ENCODE data around the gene MAD1L1.

Gene MAD1L1

DNA sequence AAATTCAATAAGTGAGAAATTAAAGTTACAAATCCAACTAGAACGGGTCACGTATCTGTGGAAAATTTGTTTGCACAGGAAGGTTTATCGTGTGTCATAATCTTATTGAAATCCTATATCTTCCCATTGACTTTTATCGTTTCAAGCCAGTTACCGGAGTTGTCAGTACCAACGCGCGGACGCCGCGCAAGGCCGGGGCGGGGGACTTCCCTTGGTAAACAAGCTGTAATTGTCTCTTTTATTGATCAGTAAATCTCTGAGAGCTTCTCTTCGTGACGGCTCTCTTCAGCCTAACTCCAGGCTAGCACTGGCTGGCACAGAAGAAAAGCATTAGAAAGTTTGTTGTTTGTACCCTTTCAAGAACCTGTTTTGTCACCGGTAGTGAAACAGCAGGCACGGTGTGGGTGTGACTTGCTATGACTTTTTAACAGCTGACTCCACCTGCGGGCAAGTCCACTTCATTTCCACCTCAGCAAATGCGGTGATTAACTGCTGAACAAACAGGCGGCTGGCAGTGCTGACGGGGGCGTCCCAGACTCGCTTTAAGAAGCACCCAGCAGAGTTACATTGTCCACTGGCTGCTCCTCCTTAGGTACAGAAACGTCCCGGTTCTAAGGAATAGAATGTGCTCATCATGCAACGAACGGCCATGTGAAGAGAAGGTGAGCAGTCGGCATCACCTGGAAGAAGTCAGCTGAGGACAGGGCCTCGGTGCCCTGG lies 215.8 kb downstream of the MAD1L1 start:
- no peak for DNase-seq (ENCODE audit: low read depth, low spot score)

DNA sequence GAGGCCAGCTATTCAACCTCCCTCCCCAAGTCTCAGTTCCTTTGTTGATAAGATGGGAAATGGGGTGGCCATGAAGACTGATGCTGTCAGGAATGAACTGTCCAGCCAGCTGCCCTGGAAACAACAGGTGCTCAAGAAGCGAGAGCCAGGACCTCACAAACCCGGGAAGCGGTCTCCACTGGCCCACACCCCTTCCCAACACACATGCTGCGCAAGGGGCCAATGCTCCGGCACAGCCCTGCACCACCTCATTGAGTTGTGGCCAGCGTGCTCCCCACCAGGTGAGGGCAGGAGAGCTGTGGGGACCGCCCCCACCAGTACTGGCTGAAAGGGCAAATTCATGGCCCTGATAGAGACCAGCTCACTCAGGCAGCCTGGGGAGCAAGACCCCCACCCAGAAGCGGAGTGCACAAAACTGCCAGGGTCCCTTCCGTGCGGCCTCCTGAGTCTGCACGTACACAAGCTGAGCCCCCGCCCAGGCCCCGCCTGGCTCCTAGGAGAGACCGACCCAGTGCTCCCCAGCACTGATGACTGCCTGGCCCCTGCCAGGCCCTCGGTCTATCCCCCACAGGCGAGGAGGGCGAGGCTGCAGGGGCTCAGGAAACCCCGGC lies 216.6 kb downstream of the MAD1L1 start:
- DNase-seq (ENCODE audit: low read depth, low spot score), result no peak

- DNase-seq (ENCODE audit: low read depth, low spot score), result no peak
Measured at GRCh38 chr7:2015251-2015871, 217.4 kb downstream of the MAD1L1 start.

- no peak for DNase-seq (ENCODE audit: low read depth, low spot score)
Measured at GRCh38 chr7:2014391-2015241, 218.1 kb downstream of the MAD1L1 start.

DNA sequence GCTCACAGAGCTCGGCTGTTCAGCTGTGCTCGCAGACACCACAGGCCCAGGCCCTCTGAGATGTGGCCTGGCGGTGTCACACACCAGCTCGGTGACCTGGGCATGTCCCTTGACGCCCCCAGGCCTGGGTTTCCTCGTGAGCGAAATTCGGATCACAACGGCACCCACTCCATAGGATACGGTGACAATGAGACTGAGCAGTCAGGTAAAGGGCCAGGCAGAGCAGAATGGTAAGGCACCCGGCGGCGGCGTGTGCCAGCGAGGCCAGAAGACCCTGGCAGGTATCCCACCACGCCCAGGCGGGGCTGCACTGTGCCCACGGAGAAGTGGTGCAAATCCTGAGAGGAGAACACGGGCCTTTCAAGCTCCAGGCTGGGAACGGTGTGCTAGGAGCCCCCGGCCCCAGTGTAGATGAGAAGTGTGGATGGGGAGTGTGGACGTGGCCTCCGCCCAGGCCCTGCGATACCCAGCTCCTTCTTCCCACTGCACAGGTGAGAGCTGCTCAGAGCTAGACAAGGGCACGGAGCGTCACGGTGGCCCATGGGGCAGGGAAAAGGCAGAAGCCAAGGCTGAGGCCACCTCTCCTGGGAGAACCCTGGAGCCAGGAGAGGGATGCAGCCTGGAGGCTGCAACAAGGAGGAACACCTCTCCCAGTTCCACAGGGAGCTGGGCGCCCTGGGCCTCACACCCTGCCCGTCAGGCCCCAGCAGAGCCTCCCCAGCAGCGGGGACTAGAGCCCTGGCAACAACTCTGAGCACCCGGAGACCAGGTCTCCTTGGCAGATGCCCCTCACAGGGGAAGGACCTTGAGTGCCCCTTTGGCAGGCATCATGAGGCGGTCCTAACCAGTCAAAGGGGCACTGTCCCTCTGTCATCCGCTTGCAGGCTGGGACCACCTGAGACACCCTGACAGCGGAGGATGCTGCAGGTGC lies 219.1 kb downstream of the MAD1L1 start:
- DNase-seq (ENCODE audit: low read depth, low spot score), result no peak

GRCh38 chr7:2012981-2013380 lies 219.8 kb downstream of the MAD1L1 start:
- peak; percentile 90 for DNase-seq (ENCODE audit: low read depth, low spot score)

DNA sequence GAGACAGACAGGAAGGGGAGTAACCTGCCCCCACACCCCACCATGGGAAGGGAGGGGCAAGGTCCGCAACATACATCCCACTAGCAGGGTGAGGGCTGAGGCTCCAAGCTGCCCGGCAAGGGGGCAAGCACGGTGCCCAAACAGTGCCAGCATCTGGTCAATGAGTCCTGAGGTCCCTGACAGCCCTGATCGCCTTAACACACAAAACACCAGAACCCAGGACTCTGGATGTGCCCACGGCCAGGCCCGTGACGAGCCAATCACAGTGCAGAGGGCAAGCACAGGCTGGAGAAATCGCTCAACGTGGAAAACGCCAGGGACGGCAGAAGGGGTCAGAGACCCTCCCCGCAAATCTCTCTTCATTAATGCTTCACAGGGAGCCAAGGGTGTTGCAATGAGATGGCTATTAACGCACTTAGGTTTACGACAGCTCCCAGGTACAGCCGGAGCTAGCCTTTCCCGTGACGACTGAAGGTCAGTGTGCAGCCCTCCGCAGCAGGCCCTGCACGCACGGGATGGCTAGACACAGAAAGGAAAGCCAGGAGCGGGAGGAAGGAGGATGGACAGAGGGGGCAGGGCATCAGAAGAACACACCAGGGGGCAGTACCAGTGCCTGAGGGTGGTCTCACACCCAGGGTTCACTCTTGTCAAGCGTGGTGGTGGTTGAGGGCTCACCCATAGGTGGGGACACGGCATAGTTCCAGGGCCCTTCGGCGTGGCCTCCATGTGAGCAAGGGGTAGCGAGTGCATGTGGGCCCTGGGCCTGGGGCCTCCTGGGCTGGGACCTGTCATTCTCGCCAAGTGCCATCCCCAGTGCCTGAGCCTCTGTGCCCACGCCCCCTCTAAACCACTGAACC lies 220.5 kb downstream of the MAD1L1 start:
- DNase-seq (ENCODE audit: low read depth, low spot score), result no peak

DNA sequence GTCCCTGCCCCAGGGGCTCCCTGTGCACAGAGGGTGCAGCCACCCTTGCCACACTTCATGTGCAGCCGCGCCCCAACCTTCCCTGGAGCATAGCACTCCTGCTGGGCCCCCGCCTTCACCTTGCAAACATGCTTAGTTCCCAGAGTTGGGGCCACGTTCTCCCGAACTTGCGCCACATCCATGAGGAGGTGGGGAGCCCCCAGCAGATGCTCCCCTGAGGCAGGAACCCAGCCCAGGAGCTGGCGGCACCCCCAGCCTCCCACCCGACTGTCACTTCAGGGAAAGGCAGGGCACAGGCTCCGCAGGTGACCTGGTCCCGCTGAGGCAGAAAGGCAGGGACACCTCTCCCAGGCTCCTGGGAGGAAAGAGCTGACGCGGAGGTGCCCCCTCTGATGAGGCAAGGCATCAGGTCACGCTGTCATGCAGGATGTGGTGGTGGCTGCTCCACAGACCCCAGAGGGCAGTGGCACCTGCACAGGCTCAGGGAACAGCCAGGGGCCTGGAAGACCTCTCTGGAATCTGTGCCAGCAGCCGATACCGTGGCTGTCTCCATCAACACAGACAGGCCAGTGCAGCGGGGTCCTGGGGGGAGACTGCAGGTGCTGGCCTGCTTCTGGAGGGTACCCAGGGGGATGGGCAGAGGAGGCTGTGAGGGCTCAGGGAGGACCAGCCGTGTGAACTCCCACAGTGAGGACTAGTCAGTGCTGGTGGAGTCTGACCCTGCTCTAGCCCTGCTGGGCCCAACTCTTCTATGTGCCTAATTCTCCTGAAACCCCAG lies 221.3 kb downstream of the MAD1L1 start:
- DNase-seq (ENCODE audit: low read depth, low spot score), result no peak

DNA sequence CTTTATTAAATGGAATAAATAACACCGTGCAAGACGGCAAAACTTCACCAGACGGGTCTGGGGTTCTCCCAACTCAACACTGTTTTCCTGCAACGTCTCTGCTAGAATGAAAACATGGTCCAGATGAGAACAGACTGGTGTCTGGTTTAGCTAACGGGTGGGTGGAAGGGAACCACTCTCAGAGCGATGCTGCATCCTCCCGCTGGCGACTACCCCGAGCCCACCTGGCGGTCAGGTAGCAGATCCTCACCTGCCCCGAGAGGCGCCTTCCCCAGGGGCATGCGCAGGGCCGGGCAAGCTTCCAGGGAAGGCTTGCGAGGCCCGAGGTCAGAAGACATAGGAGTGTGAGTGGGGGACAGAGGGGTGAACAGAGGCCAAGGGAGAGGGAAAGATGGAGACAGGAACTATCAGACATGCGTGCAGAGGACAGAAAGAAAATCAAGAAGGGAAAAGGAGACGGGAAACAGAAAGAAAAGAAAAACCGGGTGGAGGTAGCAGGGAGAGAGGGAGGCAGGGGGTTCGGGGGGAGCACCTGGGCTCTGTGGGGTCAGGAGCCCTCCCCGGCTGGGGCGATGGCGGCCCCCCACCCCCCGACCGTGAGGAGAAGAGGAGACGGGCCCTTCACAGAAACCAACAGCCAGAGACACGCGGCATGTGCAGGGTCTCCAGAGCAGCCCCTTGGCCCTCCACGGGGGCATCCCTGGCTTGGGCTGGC lies 222.0 kb downstream of the MAD1L1 start:
- DNase-seq (ENCODE audit: low read depth, low spot score), result no peak

GRCh38 chr7:2010101-2010500 lies 222.6 kb downstream of the MAD1L1 start:
- DNase-seq (ENCODE audit: low read depth, low spot score), result no peak

GRCh38 chr7:2009541-2010001 lies 223.2 kb downstream of the MAD1L1 start:
- peak; percentile 42 for DNase-seq (ENCODE audit: low read depth, low spot score)

- DNase-seq (ENCODE audit: low read depth, low spot score), result no peak
Measured at GRCh38 chr7:2008936-2009540, 223.7 kb downstream of the MAD1L1 start.

- no peak for DNase-seq (ENCODE audit: low read depth, low spot score)
Measured at GRCh38 chr7:2008101-2008935, 224.4 kb downstream of the MAD1L1 start.

GRCh38 chr7:2007551-2007950 lies 225.2 kb downstream of the MAD1L1 start:
- no peak for DNase-seq (ENCODE audit: low read depth, low spot score)

DNA sequence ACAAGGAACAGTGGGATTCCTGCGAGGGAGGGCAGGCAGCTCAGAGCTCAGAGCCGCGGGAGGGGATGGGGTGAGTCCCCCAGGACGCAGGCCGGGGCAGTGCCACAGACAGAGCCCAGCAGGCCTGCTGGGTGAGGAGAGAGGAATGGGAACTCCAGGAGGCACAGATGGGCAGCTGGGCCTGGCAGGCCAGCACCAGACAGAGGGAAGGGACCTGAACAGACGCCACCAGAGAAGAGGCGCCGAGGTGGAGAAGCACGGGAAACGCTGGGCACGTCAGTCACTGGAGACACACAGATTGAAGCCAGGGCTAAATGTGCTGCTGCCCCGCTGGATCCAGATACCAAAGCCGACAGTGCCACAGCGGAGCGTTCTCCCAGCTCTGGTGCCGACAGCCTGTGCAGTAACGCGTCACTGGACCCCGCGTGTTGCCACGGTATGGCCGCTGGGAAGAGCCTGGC lies 225.8 kb downstream of the MAD1L1 start:
- DNase-seq (ENCODE audit: low read depth, low spot score), result no peak

- peak; percentile 59 for DNase-seq (ENCODE audit: low read depth, low spot score)
Measured at GRCh38 chr7:2006231-2006771, 226.4 kb downstream of the MAD1L1 start.

GRCh38 chr7:2005786-2006185 lies 227.0 kb downstream of the MAD1L1 start:
- no peak for DNase-seq (ENCODE audit: low read depth, low spot score)

All from astrocyte of the hippocampus (primary cell).